B cell (primary cell): ENCODE results near the gene NELL1. TPM values are rescaled to one million over a fixed set of nuclear protein-coding genes. Genes with fewer than 3 reads are reported as not detected.

Source experiments
- ATAC-seq: fragments of 200-7000 bp; cut with Tn5 transposase; one replicate; pipeline ENCODE4 v1.10.0; 2021; ENCODE audit warnings: low read depth, mild to moderate bottlenecking, moderate number of reproducible peaks, moderate library complexity
- CTCF ChIA-PET: fragments of 350-600 bp; sonication (Branson Sonifier 250); formaldehyde crosslinking; loops from one replicate; lab custom pipeline; 2021; ENCODE audit warnings: antibody characterized with exemption, inconsistent platforms; lab: Charles Lee
- POLR2A ChIA-PET: fragments of 350-600 bp; sonication (Branson Sonifier 250); formaldehyde crosslinking; loops from one replicate; lab custom pipeline; 2021; ENCODE audit warnings: antibody characterized with exemption; lab: Charles Lee
- DNase-seq: peaks from one replicate; pipeline ENCODE4 v3.0.0; 2013
- H2AFZ ChIP-seq: 2 replicates; pipeline ENCODE4 v1.6.1; 2012; ENCODE audit warnings: mild to moderate bottlenecking, low read depth, low read length; ENCODE audit not compliant: insufficient read depth, poor library complexity, severe bottlenecking
- H3K27ac ChIP-seq, 2 donors: 1 replicate in 1 of 2; 2 replicates in 1 of 2; pipeline ENCODE4 v1.5.1; 2012 to 2013; ENCODE audit warnings: low read length in 2 of 2, mild to moderate bottlenecking in 2 of 2, moderate library complexity in 1 of 2
- H3K27me3 ChIP-seq, 4 experiments: fragments of 200-600 bp in 1 of 4; sonication (generic) in 1 of 4; replicated peaks in 1 of 4; 1 replicate in 2 of 4; 2 replicates in 2 of 4; pipeline versions ENCODE4 v1.6.1 to v1.7.0; 2013 to 2016; ENCODE audit warnings: low read length in 3 of 4, mild to moderate bottlenecking in 2 of 4, mixed read lengths in 1 of 4, moderate library complexity in 1 of 4; ENCODE audit not compliant: insufficient read depth in 4 of 4, control insufficient read depth in 3 of 4; ENCODE audit errors: control extremely low read depth in 1 of 4
- H3K36me3 ChIP-seq, 2 experiments: replicated peaks in 1 of 2; 1 replicate in 1 of 2; 2 replicates in 1 of 2; pipeline versions ENCODE4 v1.6.1 to v1.7.1; 2013; ENCODE audit warnings: low read length in 1 of 2; ENCODE audit not compliant: insufficient read depth in 2 of 2, control insufficient read depth in 1 of 2; ENCODE audit errors: control extremely low read depth in 1 of 2, extremely low read depth in 1 of 2
- H3K4me1 ChIP-seq, 2 donors: fragments of 200-600 bp in 1 of 2; sonication (generic) in 1 of 2; 1 replicate in 1 of 2; 2 replicates in 1 of 2; pipeline versions ENCODE4 v1.5.1 to v1.6.1; 2013 to 2017; ENCODE audit warnings: low read length in 2 of 2; ENCODE audit not compliant: control insufficient read depth in 2 of 2, insufficient read depth in 2 of 2
- H3K4me2 ChIP-seq: replicated peaks from 2 replicates; pipeline ENCODE3; 2012; ENCODE audit warnings: mild to moderate bottlenecking, low read depth, low read length; ENCODE audit not compliant: poor library complexity, severe bottlenecking
- H3K4me3 ChIP-seq, 5 experiments: fragments of 200-600 bp in 1 of 5; sonication (generic) in 1 of 5; 1 replicate in 3 of 5; 2 replicates in 2 of 5; pipeline versions ENCODE4 v1.5.1 to v1.7.0; 2011 to 2016; ENCODE audit warnings: low read length in 4 of 5, mild to moderate bottlenecking in 4 of 5, low read depth in 2 of 5, control low read depth in 1 of 5, moderate library complexity in 1 of 5; ENCODE audit not compliant: insufficient read depth in 1 of 5; ENCODE audit errors: control extremely low read depth in 1 of 5, extremely low read depth in 1 of 5
- H3K79me2 ChIP-seq: fragments of 200-600 bp; sonication (generic); one replicate; pipeline ENCODE4 v1.6.0; 2016; ENCODE audit warnings: low read length; ENCODE audit not compliant: control insufficient read depth, insufficient read depth
- H3K9ac ChIP-seq: fragments of 200-600 bp; sonication (generic); 2 replicates; pipeline ENCODE4 v1.6.1; 2017; ENCODE audit warnings: mild to moderate bottlenecking, low read length, moderate library complexity
- H3K9me3 ChIP-seq, 3 donors: one replicate each; pipeline versions ENCODE4 v1.6.1 to v1.7.1; 2013; ENCODE audit warnings: low read length in 2 of 3; ENCODE audit not compliant: control insufficient read depth in 2 of 3, insufficient read depth in 1 of 3; ENCODE audit errors: control extremely low read depth in 1 of 3
- H4K20me1 ChIP-seq: 2 replicates; pipeline ENCODE4 v1.6.0; 2012; ENCODE audit warnings: mild to moderate bottlenecking, low read length; ENCODE audit not compliant: insufficient read depth, control insufficient read depth, poor library complexity, severe bottlenecking
- H3K27ac Mint-ChIP-seq: one replicate; pipeline ENCODE4 v1.8.0; 2021; ENCODE audit warnings: mixed read lengths
- H3K27me3 Mint-ChIP-seq: one replicate; pipeline ENCODE4 v1.8.0; 2021; ENCODE audit warnings: mixed read lengths
- H3K4me1 Mint-ChIP-seq: one replicate; pipeline ENCODE4 v1.8.0; 2021; ENCODE audit warnings: mixed read lengths
- H3K4me3 Mint-ChIP-seq: one replicate; pipeline ENCODE4 v1.8.0; 2021; ENCODE audit warnings: mixed read lengths
- H3K9me3 Mint-ChIP-seq: one replicate; pipeline ENCODE4 v1.8.0; 2022; ENCODE audit warnings: mixed read lengths; ENCODE audit not compliant: insufficient read depth
- EZH2 ChIP-seq: IDR thresholded peaks from 2 replicates; pipeline ENCODE4 v1.6.1; 2012; ENCODE audit warnings: borderline replicate concordance, low read depth, mild to moderate bottlenecking, moderate library complexity, low read length; ENCODE audit not compliant: insufficient read depth, poor library complexity, severe bottlenecking
- WGBS: methylation state at CpG from one replicate; pipeline ENCODE4 v1.1.5; 2013; ENCODE audit warnings: missing lambda C conversion rate; ENCODE audit not compliant: insufficient coverage; 5-methylcytosine and 5-hydroxymethylcytosine counted together
- intact Hi-C: fragments of 100-400 bp; cut with micrococcal nuclease; formaldehyde crosslinking; loops from one replicate; pipeline ENCODE4 v1.10.0; 2022
- polyA plus RNA-seq: library from polyadenylated mRNA; depleted of rRNA; stranded (reverse); fragments of >200 nt; gene quantifications from 2 replicates; pipeline ENCODE4 v1.2.3, GENCODE V29; 2012
- total RNA-seq, 2 donors: library from RNA; stranded (reverse); fragments of 120-200 nt in 1 of 2; gene quantifications; 1 replicate in 1 of 2; 2 replicates in 1 of 2; pipeline versions ENCODE4 v1.2.3 to v1.2.4, GENCODE V29; 2013 to 2022
- TF ChIP-seq, protein P1 (sequence below): fragments of 200-600 bp; IDR thresholded peaks from one replicate; pipeline ENCODE4 v1.8.0; 2022; ENCODE audit warnings: antibody characterized with exemption, mild to moderate bottlenecking

The NELL1 gene
- total and polyA plus RNA-seq, 2 donors (not counting 1 experiment from before 2014, with no cell fraction given): not detected

DNA sequence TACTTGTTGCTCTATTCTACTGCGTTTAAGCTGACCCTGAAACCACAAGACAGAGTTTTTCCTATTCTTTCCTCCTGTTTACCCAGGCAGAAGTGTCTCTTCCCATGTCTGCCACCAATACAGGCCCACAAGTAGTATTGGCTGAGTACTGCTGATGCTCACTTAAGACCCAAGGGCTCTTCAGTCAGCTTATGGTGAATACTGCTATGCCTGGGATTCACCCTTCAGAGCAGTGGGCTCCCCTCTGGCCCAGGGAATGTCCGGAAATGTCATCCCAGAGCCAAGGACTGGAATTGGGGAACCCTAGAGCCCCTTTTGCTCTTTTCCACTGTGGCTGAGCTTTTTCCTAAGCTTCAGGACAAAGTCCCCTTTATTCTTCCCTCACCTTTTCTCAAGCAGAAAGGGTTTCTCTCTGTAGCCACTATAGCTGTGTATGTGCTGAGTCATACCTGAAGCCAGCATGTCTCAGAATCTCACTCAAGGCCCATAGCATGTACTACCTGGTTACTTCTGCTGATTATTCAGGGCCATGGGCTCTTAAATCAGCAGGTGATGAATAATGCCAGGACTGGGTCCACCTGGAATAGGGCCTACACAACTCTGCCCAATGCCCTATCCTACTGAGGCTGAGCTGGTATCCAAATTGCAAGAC is 777.7 kb downstream of the NELL1 start:
- CTCF ChIA-PET: no interaction called here
- Mint-ChIP-seq H3K4me1 (no peaks in the 10 kb centered on the region), H3K27me3 (no peaks in the 10 kb centered on the region), H3K27ac (no peak overlapping the region), H3K9me3 (peaks cover 2% of the 10 kb centered on the region), H3K4me3 (no peak overlapping the region)
- H3K36me3 ChIP-seq: no peaks in the 10 kb centered on the region
- H3K27ac ChIP-seq: no peak overlapping the region
- no peaks in the 10 kb centered on the region for H4K20me1 ChIP-seq
- ATAC-seq (no peak), DNase-seq (no peak)
- intact Hi-C loops: no loop called here
- no peak overlapping the region for H3K4me3 ChIP-seq
- 82% methylated on average over 2 of the region's 2 CpGs for WGBS
- peaks cover 0 to 7% (median 3%) of the 10 kb centered on the region in 3 donors for H3K9me3 ChIP-seq
- H3K27me3 ChIP-seq: no peaks in the 10 kb centered on the region
- TF ChIP-seq, protein P1, sequence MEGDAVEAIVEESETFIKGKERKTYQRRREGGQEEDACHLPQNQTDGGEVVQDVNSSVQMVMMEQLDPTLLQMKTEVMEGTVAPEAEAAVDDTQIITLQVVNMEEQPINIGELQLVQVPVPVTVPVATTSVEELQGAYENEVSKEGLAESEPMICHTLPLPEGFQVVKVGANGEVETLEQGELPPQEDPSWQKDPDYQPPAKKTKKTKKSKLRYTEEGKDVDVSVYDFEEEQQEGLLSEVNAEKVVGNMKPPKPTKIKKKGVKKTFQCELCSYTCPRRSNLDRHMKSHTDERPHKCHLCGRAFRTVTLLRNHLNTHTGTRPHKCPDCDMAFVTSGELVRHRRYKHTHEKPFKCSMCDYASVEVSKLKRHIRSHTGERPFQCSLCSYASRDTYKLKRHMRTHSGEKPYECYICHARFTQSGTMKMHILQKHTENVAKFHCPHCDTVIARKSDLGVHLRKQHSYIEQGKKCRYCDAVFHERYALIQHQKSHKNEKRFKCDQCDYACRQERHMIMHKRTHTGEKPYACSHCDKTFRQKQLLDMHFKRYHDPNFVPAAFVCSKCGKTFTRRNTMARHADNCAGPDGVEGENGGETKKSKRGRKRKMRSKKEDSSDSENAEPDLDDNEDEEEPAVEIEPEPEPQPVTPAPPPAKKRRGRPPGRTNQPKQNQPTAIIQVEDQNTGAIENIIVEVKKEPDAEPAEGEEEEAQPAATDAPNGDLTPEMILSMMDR: no peak
- no peak for TF ChIP-seq EZH2
- no peak overlapping the region for H2AFZ ChIP-seq
- H3K4me2 ChIP-seq: no peak overlapping the region
- POLR2A ChIA-PET: no interaction called here
- no peaks in the 10 kb centered on the region for H3K79me2 ChIP-seq
- H3K9ac ChIP-seq: no peak overlapping the region
- no peaks in the 10 kb centered on the region for H3K4me1 ChIP-seq

DNA sequence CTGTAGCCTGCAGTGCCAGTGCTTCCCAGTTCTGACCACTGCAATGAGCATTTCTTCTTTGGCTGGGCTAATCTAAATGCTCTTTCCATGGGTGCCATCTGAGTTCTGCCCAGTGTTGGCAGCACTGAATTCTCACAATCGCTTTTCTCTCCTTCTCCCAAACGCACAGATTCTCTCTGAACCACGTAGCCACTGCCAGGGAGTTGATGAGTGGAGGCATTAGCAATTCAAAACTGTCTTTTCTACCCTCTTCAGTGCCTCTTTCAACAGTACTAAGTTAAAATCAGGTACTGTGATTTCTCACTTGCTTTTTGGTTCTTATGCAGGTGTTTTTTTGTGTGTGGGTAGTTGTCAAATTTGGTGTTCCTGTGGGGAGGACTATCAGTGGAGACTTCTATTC is 778.5 kb downstream of the NELL1 start:
- WGBS: no CpG with 5 or more reads among the region's 3 CpGs
- H4K20me1 ChIP-seq: no peaks in the 10 kb centered on the region
- no peak overlapping the region for H3K4me3 ChIP-seq
- no peak overlapping the region for H3K4me2 ChIP-seq
- TF ChIP-seq, protein P1: no peak
- TF ChIP-seq EZH2: no peak
- Mint-ChIP-seq H3K4me1 (no peaks in the 10 kb centered on the region), H3K27me3 (no peaks in the 10 kb centered on the region), H3K27ac (no peak overlapping the region), H3K9me3 (peaks cover 2% of the 10 kb centered on the region), H3K4me3 (no peak overlapping the region)
- no peak overlapping the region for H2AFZ ChIP-seq
- no peak overlapping the region for H3K9ac ChIP-seq
- peaks cover 0 to 7% (median 3%) of the 10 kb centered on the region in 3 donors for H3K9me3 ChIP-seq
- DNase-seq: no peak
- no peak overlapping the region for H3K27ac ChIP-seq
- no peak for ATAC-seq
- CTCF ChIA-PET: no interaction called here
- no peaks in the 10 kb centered on the region for H3K27me3 ChIP-seq
- POLR2A ChIA-PET: no interaction called here
- H3K4me1 ChIP-seq: no peaks in the 10 kb centered on the region
- H3K36me3 ChIP-seq: no peaks in the 10 kb centered on the region
- no peaks in the 10 kb centered on the region for H3K79me2 ChIP-seq
- intact Hi-C loops: no loop called here
